Left cardiac atrium (tissue), 4 donors: Measurements from ENCODE around the gene GNL3. TPM values are rescaled to one million over a fixed set of nuclear protein-coding genes. Genes with fewer than 3 reads are reported as not detected.
"Not testable (repeated sequence)": the region's sequence is repeated elsewhere in the genome, so short reads cannot be mapped to it uniquely, and the experiment has no call there.

ENCODE experiments used
- ATAC-seq, 2 donors: fragments of 200-7000 bp; cut with Tn5 transposase; one replicate each; pipeline ENCODE4 v1.9.1; 2020; ENCODE audit warnings: mild to moderate bottlenecking in 2 of 2, moderate library complexity in 2 of 2
- DNase-seq: peaks from one replicate; pipeline ENCODE4 v3.0.0-alpha.2; 2020
- intact Hi-C, 2 donors: fragments of 100-400 bp; cut with DNase I; formaldehyde crosslinking; loops; one replicate each; pipeline versions ENCODE4 v1.14.1 to v1.15.1; 2022 to 2023
- long read RNA-seq: library from polyadenylated mRNA; unstranded; transcript quantifications from one replicate; pipeline ENCODE4 v2.0.0, GENCODE V29; 2021
- total RNA-seq, 2 donors: library from RNA; stranded (reverse); fragmentation: NEBNext Ultra II Directional; extraction: Animal tissue kit (Norgen Biotek cat#: 25700); gene quantifications; one replicate each; pipeline ENCODE4 v1.2.1, GENCODE V29; 2021
- donor health status: DM: no; HTN: yes; CAD: no.
- donor health status: DM: no; HTN: yes; CAD: no; lungs with severe emphysema.
- donor health status: DM: yes; HTN: yes; CAD: no.
- donor health status: Dilated cardiomyopathy.

Gene GNL3
- 10 to 100 TPM; 30.2 to 61.2 TPM for total RNA-seq
- long read RNA-seq, transcript GNL3-202 (15 exons, 2,040 nt) = major isoform, 38 of 52 reads
- long read RNA-seq, partial matches to known transcripts = 6 of 52 reads
- long read RNA-seq, other reads (novel, unspliced or antisense) = 7 of 52 reads

- ATAC-seq = peak; percentile 91 to 93
- intact Hi-C loops = loop anchor here (2.0 to 10.0 kb wide), 3 partner anchors 19 to 231 kb away; partner anchors contain the start of genes GLT8D1 (in 1 of the 2), NISCH (in 1 of the 2) and TNNC1 (in 1 of the 2)
- DNase-seq = peak; percentile 95
Measured at GRCh38 chr3:52685709-52686691, at the start of gene GNL3, which contains the start of gene PBRM1. Gene GNL3 (plus strand): TSS chr3:52686032. CDS start chr3:52686093, 61 bp downstream. Gene PBRM1 (minus strand): TSS chr3:52685913.

DNA sequence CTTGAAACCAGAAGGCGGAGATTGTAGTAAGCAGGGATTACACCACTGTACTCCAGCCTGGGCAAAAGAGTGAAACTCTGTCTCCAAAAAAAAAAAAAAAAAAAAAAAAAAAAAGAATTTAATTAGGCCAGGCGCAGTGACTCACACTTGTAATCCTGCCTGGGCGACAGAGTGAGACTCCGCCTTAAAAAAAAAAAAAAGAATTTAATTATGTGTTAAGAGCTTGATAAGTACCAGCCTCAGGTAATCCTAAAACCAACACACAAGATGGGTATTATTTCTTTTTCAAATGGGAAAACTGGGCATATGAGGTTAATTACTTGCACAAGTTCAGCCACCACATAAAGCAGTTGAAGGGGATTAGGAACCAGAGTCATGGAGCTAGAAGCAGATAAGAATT lies 49.2 kb upstream of the GNL3 start:
- peak in 1 of 2 donors; percentile 22 for ATAC-seq

GRCh38 chr3:52645549-52645948 lies 40.3 kb upstream of the GNL3 start:
- intact Hi-C loops = no loop called here
- DNase-seq = no peak
- ATAC-seq = no peak

More for the DNA sequence above, 49.2 kb upstream of the GNL3 start:
- intact Hi-C loops = no loop called here
- DNase-seq = no peak

DNA sequence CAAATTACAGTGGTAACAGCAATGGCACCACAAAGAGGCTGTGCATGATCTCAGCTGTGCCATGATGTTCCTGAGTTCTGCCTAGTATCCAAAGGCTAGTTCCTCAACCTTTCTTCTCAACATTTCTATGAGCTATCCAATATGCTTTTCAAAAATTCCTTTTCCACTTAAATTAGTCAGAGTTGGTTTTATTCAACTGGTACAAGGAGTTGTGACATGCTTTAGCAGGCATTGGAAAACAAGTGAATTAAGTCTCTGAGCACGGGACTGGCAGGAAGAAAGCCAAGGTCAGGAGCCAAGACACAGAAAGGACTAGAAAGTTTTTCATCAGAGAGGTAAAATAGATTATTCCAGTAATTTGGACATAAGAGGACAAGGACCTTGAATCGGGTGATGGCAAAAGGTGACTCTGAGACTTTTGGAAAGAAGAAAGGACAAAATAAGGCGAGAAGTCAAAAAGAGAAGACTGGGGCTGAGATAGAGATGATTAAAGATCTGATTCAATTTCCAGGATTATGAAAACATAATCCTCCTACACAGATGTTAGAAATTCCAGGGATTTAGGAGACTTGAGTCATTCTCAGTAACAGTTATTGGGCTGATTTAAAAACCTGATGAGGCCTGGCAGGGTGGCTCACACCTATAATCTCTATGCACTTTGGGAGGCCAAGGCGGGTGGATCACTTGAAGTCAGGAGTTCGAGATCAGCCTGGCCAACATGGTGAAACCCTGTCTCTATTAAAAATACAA lies 36.2 kb upstream of the GNL3 start:
- DNase-seq (no peak), ATAC-seq (peak in 1 of 2 donors; percentile 40)
- intact Hi-C loops = no loop called here

- intact Hi-C loops = no loop called here
- ATAC-seq = no peak
- DNase-seq = no peak
Measured at GRCh38 chr3:52650439-52650838, 35.4 kb upstream of the GNL3 start.

- no peak for ATAC-seq
- DNase-seq = no peak
- intact Hi-C loops = no loop called here
Measured at GRCh38 chr3:52651592-52651991, 34.2 kb upstream of the GNL3 start.

GRCh38 chr3:52655895-52656294 lies 29.9 kb upstream of the GNL3 start:
- no peak for DNase-seq
- intact Hi-C loops = no loop called here
- no peak for ATAC-seq

DNA sequence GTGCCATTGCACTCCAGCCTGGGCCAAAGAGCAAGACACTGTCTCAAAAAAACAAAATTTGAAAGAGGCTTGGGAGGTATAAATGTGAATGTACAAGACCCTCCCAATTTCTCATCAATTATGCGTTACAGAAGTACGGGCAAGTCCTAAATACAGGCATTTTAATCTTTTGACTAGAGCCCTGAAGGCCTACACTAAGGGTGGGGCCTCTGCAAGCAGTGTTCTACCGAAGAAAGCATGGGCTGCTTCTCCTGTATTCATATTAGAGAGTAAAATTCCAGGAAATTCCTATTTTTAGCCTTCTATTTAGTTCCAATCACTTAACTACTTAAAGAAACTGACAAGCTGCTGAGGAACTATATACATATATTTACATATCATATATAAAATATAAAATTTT lies 25.8 kb upstream of the GNL3 start:
- no peak for DNase-seq
- intact Hi-C loops = no loop called here
- no peak for ATAC-seq

GRCh38 chr3:52663098-52663497 lies 22.7 kb upstream of the GNL3 start:
- DNase-seq (no peak), ATAC-seq (no peak)
- intact Hi-C loops = no loop called here

GRCh38 chr3:52670621-52671521 lies 15.0 kb upstream of the GNL3 start:
- DNase-seq (no peak), ATAC-seq (peak; percentile 65 to 98)
- intact Hi-C loops = no loop called here

DNA sequence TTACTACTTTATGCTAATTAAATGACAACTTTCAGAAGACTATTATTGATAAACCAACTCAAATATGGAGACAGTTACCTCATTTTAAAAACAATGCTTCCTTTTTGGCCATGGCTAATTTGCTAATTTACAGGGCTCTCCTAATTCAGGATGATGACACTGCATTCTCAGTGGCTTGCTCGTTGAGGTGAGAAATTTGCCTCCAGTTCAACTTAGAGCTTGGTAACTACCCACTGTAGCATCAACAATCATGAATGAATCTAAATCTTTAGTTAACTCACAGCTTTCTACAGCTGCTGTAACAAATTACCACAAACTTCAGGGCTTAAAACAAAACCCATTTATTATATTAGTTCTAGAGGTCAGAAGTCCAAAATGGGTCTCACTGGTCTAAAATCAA lies 14.2 kb upstream of the GNL3 start:
- intact Hi-C loops = no loop called here
- no peak for ATAC-seq
- DNase-seq = no peak

GRCh38 chr3:52676201-52676600 lies 9.6 kb upstream of the GNL3 start:
- intact Hi-C loops, ATAC-seq, DNase-seq: not testable (repeated sequence)

GRCh38 chr3:52678265-52679198 lies 7.3 kb upstream of the GNL3 start:
- no peak for ATAC-seq
- no peak for DNase-seq
- intact Hi-C loops = no loop called here

DNA sequence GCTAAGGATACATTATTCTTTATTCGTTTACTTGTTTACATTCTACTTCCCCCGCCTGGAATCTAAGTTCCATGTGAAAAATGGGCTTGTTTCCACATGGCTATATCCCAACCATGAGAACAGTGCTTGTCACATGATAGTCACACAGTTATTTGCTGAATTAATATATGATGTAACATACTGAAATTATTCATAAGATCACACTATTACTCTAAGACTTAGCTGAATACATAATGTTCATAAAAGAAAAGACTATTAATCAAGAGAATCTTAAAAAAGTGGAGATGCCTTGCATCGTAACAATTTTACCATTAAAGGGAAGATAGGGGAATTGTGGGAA lies 6.7 kb upstream of the GNL3 start:
- no peak for DNase-seq
- intact Hi-C loops = no loop called here
- ATAC-seq = no peak

- ATAC-seq (no peak), DNase-seq (no peak)
- intact Hi-C loops = loop anchor here (10.0 kb wide), 2 partner anchors 205 to 225 kb away; partner anchors contain the start of genes NISCH (in 1 of the 2) and TNNC1 (in 1 of the 2)
Measured at GRCh38 chr3:52679811-52680210, 6.0 kb upstream of the GNL3 start.

GRCh38 chr3:52681596-52681995 lies 4.2 kb upstream of the GNL3 start:
- no peak for ATAC-seq
- intact Hi-C loops = loop anchor here (10.0 kb wide), 2 partner anchors 207 to 227 kb away; partner anchors contain the start of genes NISCH (in 1 of the 2) and TNNC1 (in 1 of the 2)
- DNase-seq = no peak

DNA sequence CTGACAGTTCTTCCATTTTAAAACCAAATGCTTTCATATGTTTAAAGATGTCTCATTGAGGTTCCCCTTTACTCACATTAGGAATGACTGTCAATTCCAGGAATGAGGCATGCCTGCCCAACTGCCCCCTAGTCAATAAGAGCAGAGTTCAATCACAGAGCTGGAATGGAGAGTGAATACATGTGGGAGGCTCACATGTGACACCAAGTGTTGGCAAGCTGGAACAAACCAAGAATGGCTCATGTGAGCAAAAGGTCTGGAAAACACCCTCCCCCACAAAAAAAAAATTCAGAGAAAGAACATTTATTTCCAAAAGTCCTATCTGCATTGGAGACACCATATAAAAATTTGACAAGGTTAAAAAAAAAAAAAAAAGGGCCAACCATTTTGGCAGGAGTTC lies 3.8 kb upstream of the GNL3 start:
- no peak for DNase-seq
- ATAC-seq = peak in 1 of 2 donors; percentile 22
- intact Hi-C loops = loop anchor here (10.0 kb wide), 2 partner anchors 207 to 227 kb away; partner anchors contain the start of genes NISCH (in 1 of the 2) and TNNC1 (in 1 of the 2)
